H9 (cell line): ENCODE results near the gene AGAP3. TPM values are rescaled to one million over a fixed set of nuclear protein-coding genes. Genes with fewer than 3 reads are reported as not detected.

Source experiments
- DNase-seq: peaks from one replicate; pipeline ENCODE4 v3.0.0-alpha.2; 2017
- H2AFZ ChIP-seq: one replicate; pipeline ENCODE4 v1.6.1; 2013; ENCODE audit warnings: mild to moderate bottlenecking, low read length, control low read depth, moderate library complexity
- H2AK5ac ChIP-seq: 2 replicates; pipeline ENCODE4 v1.6.1; 2013; ENCODE audit warnings: low read length, control low read depth, mixed read lengths; ENCODE audit not compliant: insufficient read length
- H2BK120ac ChIP-seq: one replicate; pipeline ENCODE4 v1.6.1; 2013; ENCODE audit warnings: low read depth, mild to moderate bottlenecking, low read length, control low read depth, inconsistent platforms; ENCODE audit not compliant: poor library complexity, severe bottlenecking
- H2BK12ac ChIP-seq: 2 replicates; pipeline ENCODE4 v1.6.1; 2013; ENCODE audit warnings: low read length, control low read depth, mixed read lengths, low read depth; ENCODE audit not compliant: insufficient read length
- H2BK15ac ChIP-seq: 2 replicates; pipeline ENCODE4 v1.6.1; 2013; ENCODE audit warnings: low read depth, low read length, control low read depth
- H2BK20ac ChIP-seq: one replicate; pipeline ENCODE4 v1.6.1; 2013; ENCODE audit warnings: low read depth, mild to moderate bottlenecking, low read length, control low read depth, inconsistent platforms; ENCODE audit not compliant: poor library complexity, severe bottlenecking
- H2BK5ac ChIP-seq: 2 replicates; pipeline ENCODE4 v1.6.1; 2013; ENCODE audit warnings: low read length, control low read depth, mixed read lengths; ENCODE audit not compliant: insufficient read length
- H3K14ac ChIP-seq: 2 replicates; pipeline ENCODE4 v1.6.1; 2013; ENCODE audit warnings: low read length, control low read depth; ENCODE audit not compliant: insufficient read depth
- H3K18ac ChIP-seq: 2 replicates; pipeline ENCODE4 v1.6.1; 2013; ENCODE audit warnings: low read depth, mild to moderate bottlenecking, mixed read lengths, low read length, control low read depth; ENCODE audit not compliant: insufficient read length
- H3K23ac ChIP-seq: 2 replicates; pipeline ENCODE4 v1.6.1; 2013; ENCODE audit warnings: low read length, control low read depth, mixed read lengths, low read depth; ENCODE audit not compliant: insufficient read length
- H3K23me2 ChIP-seq: 2 replicates; pipeline ENCODE4 v1.6.1; 2013; ENCODE audit warnings: low read depth, mild to moderate bottlenecking, mixed read lengths, low read length, control low read depth; ENCODE audit not compliant: insufficient read length, poor library complexity, severe bottlenecking
- H3K27ac ChIP-seq: 2 replicates; pipeline ENCODE4 v1.5.1; 2013; ENCODE audit warnings: low read length, control low read depth, mixed read lengths, low read depth; ENCODE audit not compliant: insufficient read length
- H3K27me3 ChIP-seq: 2 replicates; pipeline ENCODE4 v1.6.1; 2013; ENCODE audit warnings: low read length, control low read depth, inconsistent platforms; ENCODE audit not compliant: insufficient read depth
- H3K4ac ChIP-seq: 2 replicates; pipeline ENCODE4 v1.6.1; 2013; ENCODE audit warnings: low read depth, mild to moderate bottlenecking, control low read depth, inconsistent platforms, low read length, moderate library complexity
- H3K4me1 ChIP-seq: 2 replicates; pipeline ENCODE4 v1.6.1; 2013; ENCODE audit warnings: low read length, control low read depth, inconsistent platforms; ENCODE audit not compliant: insufficient read depth
- H3K4me2 ChIP-seq: 2 replicates; pipeline ENCODE4 v1.6.1; 2013; ENCODE audit warnings: low read length, control low read depth, mixed read lengths; ENCODE audit not compliant: insufficient read length, insufficient read depth
- H3K56ac ChIP-seq: 2 replicates; pipeline ENCODE4 v1.6.1; 2013; ENCODE audit warnings: low read depth, mild to moderate bottlenecking, mixed read lengths, low read length, control low read depth; ENCODE audit not compliant: insufficient read length
- H3K79me1 ChIP-seq: 2 replicates; pipeline ENCODE4 v1.6.1; 2013; ENCODE audit warnings: low read depth, mild to moderate bottlenecking, moderate library complexity, low read length, control low read depth, inconsistent platforms; ENCODE audit not compliant: insufficient read depth, poor library complexity, severe bottlenecking
- H3K79me2 ChIP-seq: 2 replicates; pipeline ENCODE4 v1.6.1; 2013; ENCODE audit warnings: low read length, control low read depth, inconsistent platforms; ENCODE audit not compliant: insufficient read depth
- H3K9ac ChIP-seq: 2 replicates; pipeline ENCODE4 v1.6.1; 2013; ENCODE audit warnings: low read length, control low read depth, mixed read lengths; ENCODE audit not compliant: insufficient read length; ENCODE audit errors: extremely low read depth
- H3K9me3 ChIP-seq: one replicate; pipeline ENCODE4 v1.6.1; 2013; ENCODE audit warnings: low read depth, low read length, inconsistent platforms; ENCODE audit not compliant: control insufficient read depth
- H3T11ph ChIP-seq: one replicate; pipeline ENCODE4 v1.6.1; 2013; ENCODE audit warnings: mild to moderate bottlenecking, low read length, control low read depth, inconsistent platforms
- H4K20me1 ChIP-seq: one replicate; pipeline ENCODE4 v1.6.1; 2013; ENCODE audit not compliant: control insufficient read depth, insufficient read length, insufficient read depth
- H4K5ac ChIP-seq: 2 replicates; pipeline ENCODE4 v1.6.1; 2013; ENCODE audit warnings: low read depth, mild to moderate bottlenecking, mixed read lengths, low read length, control low read depth; ENCODE audit not compliant: insufficient read length
- H4K8ac ChIP-seq: replicated peaks from 2 replicates; pipeline ENCODE4 v1.6.1; 2013; ENCODE audit warnings: low read length, control low read depth, mixed read lengths, low read depth; ENCODE audit not compliant: insufficient read length
- H4K91ac ChIP-seq: 2 replicates; pipeline ENCODE4 v1.6.1; 2013; ENCODE audit warnings: low read depth, mild to moderate bottlenecking, moderate library complexity, mixed read lengths, low read length, control low read depth; ENCODE audit not compliant: insufficient read length
- H3K27ac Mint-ChIP-seq, 3 experiments: 2 replicates in 2 of 3; 3 replicates in 1 of 3; pipeline ENCODE4 v1.8.0; 2020 to 2021; ENCODE audit warnings: mixed read lengths in 3 of 3, mild to moderate bottlenecking in 1 of 3, moderate library complexity in 1 of 3
- H3K27me3 Mint-ChIP-seq: 2 replicates; pipeline ENCODE4 v1.8.0; 2021; ENCODE audit warnings: low read depth, mild to moderate bottlenecking, moderate library complexity, mixed read lengths
- H3K36me3 Mint-ChIP-seq, 3 experiments: 2 replicates in 2 of 3; 3 replicates in 1 of 3; pipeline ENCODE4 v1.8.0; 2020 to 2021; ENCODE audit warnings: low read depth in 3 of 3, mixed read lengths in 3 of 3; ENCODE audit not compliant: insufficient read depth in 1 of 3
- H3K4me1 Mint-ChIP-seq, 2 experiments: 2 replicates each; pipeline ENCODE4 v1.8.0; 2020; ENCODE audit warnings: mixed read lengths in 2 of 2
- H3K4me3 Mint-ChIP-seq, 2 experiments: 2 replicates in 1 of 2; 3 replicates in 1 of 2; pipeline ENCODE4 v1.8.0; 2020 to 2021; ENCODE audit warnings: mild to moderate bottlenecking in 2 of 2, mixed read lengths in 2 of 2, moderate library complexity in 1 of 2
- H3K9me3 Mint-ChIP-seq, 2 experiments: 2 replicates in 1 of 2; 3 replicates in 1 of 2; pipeline ENCODE4 v1.8.0; 2020; ENCODE audit warnings: mild to moderate bottlenecking in 2 of 2, mixed read lengths in 2 of 2, moderate library complexity in 1 of 2
- WGBS: extraction: QIAGEN DNeasy Blood & Tissue Kit; methylation state at CpG from one replicate; pipeline ENCODE4 v1.1.7; 2013; ENCODE audit warnings: missing lambda C conversion rate, low lambda C conversion rate, mixed read lengths; ENCODE audit not compliant: insufficient read length; ENCODE audit errors: extremely low coverage; 5-methylcytosine and 5-hydroxymethylcytosine counted together
- total RNA-seq: library from RNA; stranded (reverse); gene quantifications from 2 replicates; pipeline ENCODE4 v1.2.1, GENCODE V29; 2021
- TF ChIP-seq, protein P1 (sequence below): fragments of 200-600 bp; sonication (generic); conservative IDR thresholded peaks from 3 replicates; pipeline ENCODE4 v1.8.0; 2021; ENCODE audit warnings: antibody characterized with exemption, mild to moderate bottlenecking

The AGAP3 gene
- total RNA-seq, 1 experiment from 2014 or later: 97.7 TPM

DNA sequence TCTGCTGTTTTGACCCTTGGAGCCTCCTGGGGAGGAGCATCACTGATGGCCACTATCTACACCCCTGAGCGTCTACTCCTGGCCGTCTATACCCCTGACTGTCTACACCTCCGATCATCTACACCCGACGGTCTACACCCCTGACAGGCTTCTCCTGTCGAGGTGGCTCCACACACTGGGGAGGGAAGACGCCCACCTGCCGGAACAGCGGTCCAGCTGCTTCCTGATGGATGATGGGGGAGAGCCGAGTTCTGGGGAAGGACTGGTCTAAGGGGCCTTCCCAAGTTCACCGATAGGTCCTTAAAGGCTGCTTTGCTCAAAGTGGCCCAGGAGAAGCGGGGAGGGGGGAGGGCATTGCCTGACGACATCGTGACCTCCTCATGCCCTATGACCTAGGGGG is 41.9 kb downstream of the AGAP3 start:
- peaks cover 3% of the 10 kb centered on the region; the same call in 1 of the 2 replicates for H3K4me1 ChIP-seq
- H2BK20ac ChIP-seq: no peak overlapping the region
- H3K27me3 Mint-ChIP-seq: peaks cover 16% of the 10 kb centered on the region
- no peak overlapping the region for H3K4ac ChIP-seq
- H4K8ac ChIP-seq: no peak overlapping the region
- no peak overlapping the region for H3K56ac ChIP-seq
- H2AFZ ChIP-seq: no peak overlapping the region
- H4K5ac ChIP-seq: no peak overlapping the region
- no peak overlapping the region for H2BK12ac ChIP-seq
- TF ChIP-seq, protein P1, sequence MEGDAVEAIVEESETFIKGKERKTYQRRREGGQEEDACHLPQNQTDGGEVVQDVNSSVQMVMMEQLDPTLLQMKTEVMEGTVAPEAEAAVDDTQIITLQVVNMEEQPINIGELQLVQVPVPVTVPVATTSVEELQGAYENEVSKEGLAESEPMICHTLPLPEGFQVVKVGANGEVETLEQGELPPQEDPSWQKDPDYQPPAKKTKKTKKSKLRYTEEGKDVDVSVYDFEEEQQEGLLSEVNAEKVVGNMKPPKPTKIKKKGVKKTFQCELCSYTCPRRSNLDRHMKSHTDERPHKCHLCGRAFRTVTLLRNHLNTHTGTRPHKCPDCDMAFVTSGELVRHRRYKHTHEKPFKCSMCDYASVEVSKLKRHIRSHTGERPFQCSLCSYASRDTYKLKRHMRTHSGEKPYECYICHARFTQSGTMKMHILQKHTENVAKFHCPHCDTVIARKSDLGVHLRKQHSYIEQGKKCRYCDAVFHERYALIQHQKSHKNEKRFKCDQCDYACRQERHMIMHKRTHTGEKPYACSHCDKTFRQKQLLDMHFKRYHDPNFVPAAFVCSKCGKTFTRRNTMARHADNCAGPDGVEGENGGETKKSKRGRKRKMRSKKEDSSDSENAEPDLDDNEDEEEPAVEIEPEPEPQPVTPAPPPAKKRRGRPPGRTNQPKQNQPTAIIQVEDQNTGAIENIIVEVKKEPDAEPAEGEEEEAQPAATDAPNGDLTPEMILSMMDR: no peak
- H3K79me1 ChIP-seq: no peaks in the 10 kb centered on the region
- no peak overlapping the region for H3K14ac ChIP-seq
- no peak overlapping the region for H2BK5ac ChIP-seq
- H3K27ac ChIP-seq: no peak overlapping the region
- peaks cover 10% of the 10 kb centered on the region for H3K23me2 ChIP-seq
- H3K27me3 ChIP-seq: no peaks in the 10 kb centered on the region
- no peak overlapping the region for H3K9ac ChIP-seq
- H3K4me1 Mint-ChIP-seq: peaks cover 19 to 26% of the 10 kb centered on the region in 2 experiments
- no peak overlapping the region for H3K4me2 ChIP-seq
- H3K23ac ChIP-seq: no peak overlapping the region
- H2AK5ac ChIP-seq: no peak overlapping the region
- no peaks in the 10 kb centered on the region; a peak in 1 of 5 replicates for H3K9me3 Mint-ChIP-seq
- H3K36me3 Mint-ChIP-seq: peaks cover 34 to 58% (median 34%) of the 10 kb centered on the region in 3 experiments
- no peak overlapping the region for H2BK15ac ChIP-seq
- H3K79me2 ChIP-seq: no peaks in the 10 kb centered on the region
- no peaks in the 10 kb centered on the region for H3K9me3 ChIP-seq
- H4K20me1 ChIP-seq: no peaks in the 10 kb centered on the region
- no peak for DNase-seq
- H3K4me3 Mint-ChIP-seq: no peak overlapping the region; a peak in 1 of 5 replicates
- WGBS: no CpG with 5 or more reads among the region's 14 CpGs
- peak overlapping the region in 1 of 3 experiments; percentile 72; a peak in 1 of 7 replicates for H3K27ac Mint-ChIP-seq
- no peak overlapping the region for H3K18ac ChIP-seq
- H3T11ph ChIP-seq: no peak overlapping the region
- no peak overlapping the region for H2BK120ac ChIP-seq
- H4K91ac ChIP-seq: no peak overlapping the region
